Measurements from ENCODE around the gene RNF14. TPM values are rescaled to one million over a fixed set of nuclear protein-coding genes. Genes with fewer than 3 reads are reported as not detected.

RNF14 gene
- total and polyA plus RNA-seq, 9 of the 15 experiments (the other 6 are each of a cell fraction or from before 2014, with no cell fraction given): 36.3 to 140 (median 75.1) TPM

- TF ChIP-seq BCLAF1 (IDR thresholded peaks at IDR 0.05; ENCODE audit: borderline replicate concordance in 1 of 2, control insufficient read depth in 1 of 2, low read depth in 2 of 2, low read length in 1 of 2) (no peak), L3MBTL2 (IDR thresholded peaks at IDR 0.05) (peak; percentile 12; the same call in 1 of the 2 replicates), FOSL1 (tag; conservative IDR thresholded peaks at IDR 0.05) (peak; percentile 93), HMGXB4 (CRISPR knock-in tag; IDR thresholded peaks at IDR 0.05) (no peak), STAG1 (CRISPR knock-in tag; IDR thresholded peaks at IDR 0.05; ENCODE audit: borderline replicate concordance) (no peak), HEY1 (CRISPR knock-in tag; IDR thresholded peaks at IDR 0.05; ENCODE audit: borderline replicate concordance) (no peak), ZNF140 (CRISPR knock-in tag; IDR thresholded peaks at IDR 0.05) (no peak), SNRNP70 (optimal IDR thresholded peaks at IDR 0.05; ENCODE audit: low read depth, low read length) (no peak), CBX8 (IDR thresholded peaks at IDR 0.05; ENCODE audit: borderline replicate concordance, extremely low read depth, low read depth, low read length, poor library complexity, severe bottlenecking) (no peak), FOXA1 (IDR thresholded peaks at IDR 0.05; ENCODE audit: borderline replicate concordance) (no peak), AFF4 (CRISPR knock-in tag; IDR thresholded peaks at IDR 0.05) (no peak), ZNF395 (CRISPR knock-in tag; IDR thresholded peaks at IDR 0.05) (no peak), ZNF445 (CRISPR knock-in tag; IDR thresholded peaks at IDR 0.05; ENCODE audit: low read depth) (no peak)
These were observed 47.1 kb downstream of the RNF14 start (continued) for GRCh38 chr5:142015781-142016533.

All from K562 (cell line).